ENCODE results near the gene FAM120A.
A peak's percentile ranks its signal among the peaks of the same experiment; 100 is the strongest.

Gene FAM120A

GRCh38 chr9:93473411-93473810 is 21.9 kb downstream of the FAM120A start:
- no peak overlapping the region for H3K27ac ChIP-seq (ENCODE audit: low read depth, low read length)
- H3K4me1 ChIP-seq (ENCODE audit: control insufficient read depth, insufficient read depth, low read length): peaks cover 16% of the 10 kb centered on the region
- no peaks in the 10 kb centered on the region for H3K27me3 ChIP-seq (ENCODE audit: control insufficient read depth, insufficient read depth, low read length)
- H3K4me3 ChIP-seq (ENCODE audit: low read depth, low read length): no peak overlapping the region
- no peak overlapping the region for H3K9ac ChIP-seq (ENCODE audit: low read depth, low read length)
- H3K9me3 ChIP-seq (ENCODE audit: control insufficient read depth, insufficient read depth, low read length): no peaks in the 10 kb centered on the region
- H3K36me3 ChIP-seq (ENCODE audit: control insufficient read depth, insufficient read depth, low read length): peaks cover 41% of the 10 kb centered on the region

GRCh38 chr9:93475108-93475507 is 23.6 kb downstream of the FAM120A start:
- H3K27ac ChIP-seq (ENCODE audit: low read depth, low read length): no peak overlapping the region
- H3K27me3 ChIP-seq (ENCODE audit: control insufficient read depth, insufficient read depth, low read length): no peaks in the 10 kb centered on the region
- no peaks in the 10 kb centered on the region for H3K9me3 ChIP-seq (ENCODE audit: control insufficient read depth, insufficient read depth, low read length)
- peaks cover 44% of the 10 kb centered on the region for H3K36me3 ChIP-seq (ENCODE audit: control insufficient read depth, insufficient read depth, low read length)
- peaks cover 14% of the 10 kb centered on the region for H3K4me1 ChIP-seq (ENCODE audit: control insufficient read depth, insufficient read depth, low read length)
- no peak overlapping the region for H3K9ac ChIP-seq (ENCODE audit: low read depth, low read length)
- no peak overlapping the region for H3K4me3 ChIP-seq (ENCODE audit: low read depth, low read length)

GRCh38 chr9:93475856-93476255 is 24.4 kb downstream of the FAM120A start:
- H3K4me1 ChIP-seq (ENCODE audit: control insufficient read depth, insufficient read depth, low read length): peaks cover 21% of the 10 kb centered on the region
- no peaks in the 10 kb centered on the region for H3K9me3 ChIP-seq (ENCODE audit: control insufficient read depth, insufficient read depth, low read length)
- no peak overlapping the region for H3K9ac ChIP-seq (ENCODE audit: low read depth, low read length)
- peaks cover 44% of the 10 kb centered on the region for H3K36me3 ChIP-seq (ENCODE audit: control insufficient read depth, insufficient read depth, low read length)
- no peak overlapping the region for H3K4me3 ChIP-seq (ENCODE audit: low read depth, low read length)
- H3K27ac ChIP-seq (ENCODE audit: low read depth, low read length): no peak overlapping the region
- no peaks in the 10 kb centered on the region for H3K27me3 ChIP-seq (ENCODE audit: control insufficient read depth, insufficient read depth, low read length)

GRCh38 chr9:93476924-93477323 is 25.4 kb downstream of the FAM120A start:
- Histone ChIP-seq H3K27ac (ENCODE audit: low read depth, low read length) (no peak overlapping the region), H3K4me1 (ENCODE audit: control insufficient read depth, insufficient read depth, low read length) (peaks cover 22% of the 10 kb centered on the region), H3K36me3 (ENCODE audit: control insufficient read depth, insufficient read depth, low read length) (peaks cover 36% of the 10 kb centered on the region), H3K9me3 (ENCODE audit: control insufficient read depth, insufficient read depth, low read length) (no peaks in the 10 kb centered on the region), H3K27me3 (ENCODE audit: control insufficient read depth, insufficient read depth, low read length) (no peaks in the 10 kb centered on the region), H3K4me3 (ENCODE audit: low read depth, low read length) (no peak overlapping the region), H3K9ac (ENCODE audit: low read depth, low read length) (no peak overlapping the region)

GRCh38 chr9:93477397-93477796 is 25.9 kb downstream of the FAM120A start:
- Histone ChIP-seq H3K4me3 (ENCODE audit: low read depth, low read length) (no peak overlapping the region), H3K9me3 (ENCODE audit: control insufficient read depth, insufficient read depth, low read length) (no peaks in the 10 kb centered on the region), H3K9ac (ENCODE audit: low read depth, low read length) (no peak overlapping the region), H3K36me3 (ENCODE audit: control insufficient read depth, insufficient read depth, low read length) (peaks cover 36% of the 10 kb centered on the region), H3K4me1 (ENCODE audit: control insufficient read depth, insufficient read depth, low read length) (peaks cover 22% of the 10 kb centered on the region), H3K27me3 (ENCODE audit: control insufficient read depth, insufficient read depth, low read length) (no peaks in the 10 kb centered on the region), H3K27ac (ENCODE audit: low read depth, low read length) (no peak overlapping the region)

GRCh38 chr9:93479726-93480125 is 28.2 kb downstream of the FAM120A start:
- Histone ChIP-seq H3K36me3 (ENCODE audit: control insufficient read depth, insufficient read depth, low read length) (peaks cover 41% of the 10 kb centered on the region), H3K27me3 (ENCODE audit: control insufficient read depth, insufficient read depth, low read length) (no peaks in the 10 kb centered on the region), H3K9me3 (ENCODE audit: control insufficient read depth, insufficient read depth, low read length) (no peaks in the 10 kb centered on the region), H3K4me3 (ENCODE audit: low read depth, low read length) (no peak overlapping the region), H3K27ac (ENCODE audit: low read depth, low read length) (peak overlapping the region; percentile 1), H3K4me1 (ENCODE audit: control insufficient read depth, insufficient read depth, low read length) (peaks cover 22% of the 10 kb centered on the region), H3K9ac (ENCODE audit: low read depth, low read length) (no peak overlapping the region)

DNA sequence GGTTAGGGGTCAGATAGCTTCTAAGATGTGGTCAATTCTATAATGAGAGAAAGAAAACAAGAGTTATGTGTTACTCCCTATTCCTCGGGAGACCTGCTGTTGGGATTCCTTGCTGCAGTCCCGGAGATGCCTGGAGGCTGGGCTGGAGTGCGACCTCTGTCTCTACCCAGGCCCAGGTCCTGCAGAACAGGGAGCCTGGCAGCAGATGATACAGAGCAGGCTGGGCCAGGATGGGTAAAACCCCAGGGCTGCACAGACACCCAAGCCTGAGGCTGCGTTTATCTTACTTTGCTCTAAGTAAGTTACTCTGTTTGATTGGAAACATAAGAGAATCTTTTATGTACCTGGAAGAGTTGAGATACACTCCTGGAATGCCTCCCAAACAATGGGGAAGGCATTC is 28.8 kb downstream of the FAM120A start:
- H3K9me3 ChIP-seq (ENCODE audit: control insufficient read depth, insufficient read depth, low read length): no peaks in the 10 kb centered on the region
- no peak overlapping the region for H3K4me3 ChIP-seq (ENCODE audit: low read depth, low read length)
- peaks cover 21% of the 10 kb centered on the region for H3K4me1 ChIP-seq (ENCODE audit: control insufficient read depth, insufficient read depth, low read length)
- no peaks in the 10 kb centered on the region for H3K27me3 ChIP-seq (ENCODE audit: control insufficient read depth, insufficient read depth, low read length)
- H3K9ac ChIP-seq (ENCODE audit: low read depth, low read length): no peak overlapping the region
- H3K27ac ChIP-seq (ENCODE audit: low read depth, low read length): peak overlapping the region; percentile 1
- peaks cover 42% of the 10 kb centered on the region for H3K36me3 ChIP-seq (ENCODE audit: control insufficient read depth, insufficient read depth, low read length)

DNA sequence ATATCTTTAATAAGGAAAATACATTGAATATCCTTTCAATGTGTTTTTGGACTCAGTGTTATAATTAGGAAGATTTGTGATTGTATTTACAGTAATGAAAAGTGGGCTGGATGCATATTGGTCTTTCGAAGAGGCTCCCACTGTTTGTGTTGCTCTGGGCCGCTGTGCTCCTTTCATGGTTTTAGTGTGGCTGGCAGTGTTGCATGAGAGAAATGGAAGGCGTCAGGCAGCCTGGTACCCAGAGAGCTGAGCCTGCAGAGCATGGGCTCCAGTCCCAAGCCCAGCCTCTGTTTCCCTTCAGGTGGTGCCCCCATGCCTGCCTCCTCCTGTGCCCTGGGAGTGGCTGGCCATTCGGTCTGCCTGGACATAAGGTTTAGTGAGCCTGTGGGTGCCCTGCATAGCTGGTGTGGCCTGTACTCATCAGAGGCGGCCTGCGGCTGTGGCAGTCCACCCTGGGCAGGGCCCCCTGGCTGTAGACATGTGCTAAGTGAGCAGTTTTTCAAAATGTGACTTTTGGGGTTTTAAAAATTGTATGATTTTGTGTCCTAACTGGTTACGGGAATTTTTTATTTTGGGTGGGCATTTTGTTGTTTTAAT is 29.3 kb downstream of the FAM120A start:
- H3K36me3 ChIP-seq (ENCODE audit: control insufficient read depth, insufficient read depth, low read length): peaks cover 41% of the 10 kb centered on the region
- no peak overlapping the region for H3K4me3 ChIP-seq (ENCODE audit: low read depth, low read length)
- no peak overlapping the region for H3K27ac ChIP-seq (ENCODE audit: low read depth, low read length)
- no peaks in the 10 kb centered on the region for H3K27me3 ChIP-seq (ENCODE audit: control insufficient read depth, insufficient read depth, low read length)
- no peaks in the 10 kb centered on the region for H3K9me3 ChIP-seq (ENCODE audit: control insufficient read depth, insufficient read depth, low read length)
- H3K9ac ChIP-seq (ENCODE audit: low read depth, low read length): no peak overlapping the region
- peaks cover 15% of the 10 kb centered on the region for H3K4me1 ChIP-seq (ENCODE audit: control insufficient read depth, insufficient read depth, low read length)

GRCh38 chr9:93483497-93483896 is 32.0 kb downstream of the FAM120A start:
- Histone ChIP-seq H3K27ac (ENCODE audit: low read depth, low read length) (no peak overlapping the region), H3K36me3 (ENCODE audit: control insufficient read depth, insufficient read depth, low read length) (peaks cover 20% of the 10 kb centered on the region), H3K9me3 (ENCODE audit: control insufficient read depth, insufficient read depth, low read length) (no peaks in the 10 kb centered on the region)

GRCh38 chr9:93486268-93486667 is 34.8 kb downstream of the FAM120A start:
- H3K36me3 ChIP-seq (ENCODE audit: control insufficient read depth, insufficient read depth, low read length): peaks cover 18% of the 10 kb centered on the region
- no peak overlapping the region for H3K9ac ChIP-seq (ENCODE audit: low read depth, low read length)
- H3K27ac ChIP-seq (ENCODE audit: low read depth, low read length): no peak overlapping the region
- no peaks in the 10 kb centered on the region for H3K27me3 ChIP-seq (ENCODE audit: control insufficient read depth, insufficient read depth, low read length)
- H3K9me3 ChIP-seq (ENCODE audit: control insufficient read depth, insufficient read depth, low read length): no peaks in the 10 kb centered on the region
- no peak overlapping the region for H3K4me3 ChIP-seq (ENCODE audit: low read depth, low read length)
- H3K4me1 ChIP-seq (ENCODE audit: control insufficient read depth, insufficient read depth, low read length): no peaks in the 10 kb centered on the region

More at GRCh38 chr9:93483497-93483896, 32.0 kb downstream of the FAM120A start:
- H3K9ac ChIP-seq (ENCODE audit: low read depth, low read length): no peak overlapping the region
- peaks cover 15% of the 10 kb centered on the region for H3K4me1 ChIP-seq (ENCODE audit: control insufficient read depth, insufficient read depth, low read length)
- no peak overlapping the region for H3K4me3 ChIP-seq (ENCODE audit: low read depth, low read length)
- no peaks in the 10 kb centered on the region for H3K27me3 ChIP-seq (ENCODE audit: control insufficient read depth, insufficient read depth, low read length)

DNA sequence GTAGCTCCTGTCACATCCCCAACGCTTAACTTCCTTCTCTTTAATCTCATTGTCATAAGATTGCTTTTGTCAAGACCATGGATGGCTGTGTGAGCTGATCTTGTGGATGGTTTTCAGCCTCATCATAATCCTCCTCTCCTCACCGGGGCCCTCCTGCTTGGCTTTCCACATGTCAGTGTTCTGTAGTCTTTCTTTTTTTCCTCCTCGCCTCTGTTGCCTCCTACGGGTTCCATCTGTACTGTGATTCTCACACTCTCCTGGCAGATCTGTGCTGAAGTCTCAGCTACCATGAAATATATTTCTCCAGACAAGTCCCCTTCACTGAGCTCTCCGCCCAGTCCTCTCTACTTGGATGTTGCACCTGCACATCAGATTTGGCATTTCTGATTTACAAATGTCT is 36.8 kb downstream of the FAM120A start:
- no peaks in the 10 kb centered on the region for H3K9me3 ChIP-seq (ENCODE audit: control insufficient read depth, insufficient read depth, low read length)
- peaks cover 18% of the 10 kb centered on the region for H3K36me3 ChIP-seq (ENCODE audit: control insufficient read depth, insufficient read depth, low read length)
- no peak overlapping the region for H3K9ac ChIP-seq (ENCODE audit: low read depth, low read length)
- H3K27ac ChIP-seq (ENCODE audit: low read depth, low read length): no peak overlapping the region
- H3K4me1 ChIP-seq (ENCODE audit: control insufficient read depth, insufficient read depth, low read length): no peaks in the 10 kb centered on the region
- H3K27me3 ChIP-seq (ENCODE audit: control insufficient read depth, insufficient read depth, low read length): no peaks in the 10 kb centered on the region
- no peak overlapping the region for H3K4me3 ChIP-seq (ENCODE audit: low read depth, low read length)

Data from HUES48 (cell line).